ENCODE data around the gene MPEG1.

Gene MPEG1

DNA sequence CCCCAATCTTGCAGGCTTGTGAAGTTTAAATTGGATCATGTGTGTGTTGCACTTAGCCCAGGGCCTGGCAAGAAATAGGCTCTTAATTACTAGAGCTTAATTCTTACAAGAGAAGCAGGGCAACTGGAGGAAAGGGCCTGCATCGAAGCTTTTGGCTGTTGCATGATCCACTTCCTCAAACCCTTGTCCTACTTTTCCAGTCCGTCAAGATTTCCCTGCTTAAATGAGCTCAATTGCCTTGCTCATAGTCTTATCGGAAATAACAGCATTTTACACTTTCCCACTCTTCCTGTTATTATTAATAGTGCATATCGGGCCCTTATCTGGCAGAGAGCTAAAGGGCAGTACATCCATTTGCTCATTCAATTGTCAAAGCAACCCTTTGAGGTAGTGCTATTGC, 22.7 kb downstream of the MPEG1 start:
- DNase-seq (ENCODE audit: low read depth, low spot score), result no peak

DNA sequence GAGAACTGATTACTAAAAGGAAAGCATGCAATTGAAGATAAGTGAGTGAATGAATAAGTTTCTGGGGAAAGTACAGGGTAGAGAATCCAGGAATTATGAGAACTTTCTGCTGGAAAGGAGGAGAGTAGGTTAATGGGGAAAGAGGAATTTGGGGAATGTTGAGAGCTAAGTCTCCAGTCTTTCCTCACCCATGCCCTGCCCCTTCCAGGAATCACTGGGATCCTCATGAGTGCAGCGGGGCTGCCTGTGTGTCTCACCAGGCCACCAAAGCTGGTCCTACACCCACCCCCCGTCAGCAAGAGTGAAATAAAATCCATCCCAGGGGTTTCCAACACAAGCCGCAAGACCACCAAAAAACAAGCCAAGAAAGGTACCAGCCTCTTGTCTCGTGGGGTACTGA, 23.8 kb downstream of the MPEG1 start:
- no peak for DNase-seq (ENCODE audit: low read depth, low spot score)

DNA sequence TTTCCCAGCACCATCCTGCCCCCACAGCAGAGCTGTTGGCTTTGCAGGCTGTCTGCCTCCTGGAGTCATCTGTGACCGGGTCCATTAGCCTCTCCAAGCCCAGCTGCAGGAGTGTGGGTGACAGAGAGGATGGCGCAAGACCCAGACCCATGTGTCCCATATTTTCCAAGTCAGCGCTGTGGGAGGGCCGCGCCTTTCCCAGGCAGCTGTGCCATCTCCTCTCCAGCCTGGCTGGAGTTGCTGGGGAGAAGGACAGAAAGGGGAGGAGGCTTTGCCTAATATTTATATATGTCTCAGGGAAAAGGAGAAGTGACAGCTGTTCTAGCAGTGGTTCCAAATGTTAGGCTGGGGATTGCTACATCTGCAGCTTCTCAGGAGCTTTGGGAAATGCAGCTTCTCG, 25.1 kb downstream of the MPEG1 start:
- no peak for DNase-seq (ENCODE audit: low read depth, low spot score)

DNA sequence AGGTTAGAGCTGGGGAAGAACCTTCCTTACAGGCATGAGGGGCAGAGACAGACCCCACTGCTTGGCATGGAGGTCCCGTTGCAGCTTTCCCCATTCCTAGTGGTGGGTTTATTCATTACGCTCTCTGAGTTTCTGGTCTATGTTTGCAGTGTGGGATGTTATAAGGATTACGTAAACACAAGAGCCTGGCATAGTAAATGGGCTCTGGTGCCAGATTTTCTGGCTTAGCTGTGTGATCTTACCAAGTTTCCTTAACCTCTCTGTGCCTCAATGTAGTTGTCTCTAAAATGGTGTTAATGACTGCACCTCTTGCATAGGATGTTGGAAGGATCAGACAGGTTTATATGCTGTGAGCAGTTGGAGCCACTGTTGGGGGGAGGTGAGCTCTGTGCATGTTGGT, 25.7 kb downstream of the MPEG1 start:
- DNase-seq (ENCODE audit: low read depth, low spot score), result no peak

DNA sequence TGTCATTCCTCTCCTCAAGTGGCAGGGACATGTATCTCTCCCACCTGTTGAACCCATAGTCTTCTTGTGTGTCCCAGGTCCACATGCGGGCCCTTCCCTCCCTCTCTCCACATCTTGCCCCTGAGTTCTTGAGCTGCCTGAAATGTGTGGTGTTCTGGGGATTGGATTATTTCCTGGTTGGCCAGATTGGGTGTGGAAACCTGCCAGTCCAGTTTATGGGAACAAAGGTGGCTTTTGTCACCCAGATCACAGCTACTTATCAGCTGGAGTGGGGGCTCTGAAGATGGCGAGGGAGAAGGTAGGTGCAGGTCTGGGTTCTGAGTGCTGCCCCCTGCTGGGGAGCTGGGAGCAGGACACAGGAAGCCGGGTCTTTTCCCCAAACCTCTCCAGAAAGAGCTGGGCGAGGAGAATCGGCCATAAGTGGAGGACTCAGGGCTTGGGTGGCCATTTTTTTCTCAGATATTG, 26.6 kb downstream of the MPEG1 start:
- no peak for DNase-seq (ENCODE audit: low read depth, low spot score)

DNA sequence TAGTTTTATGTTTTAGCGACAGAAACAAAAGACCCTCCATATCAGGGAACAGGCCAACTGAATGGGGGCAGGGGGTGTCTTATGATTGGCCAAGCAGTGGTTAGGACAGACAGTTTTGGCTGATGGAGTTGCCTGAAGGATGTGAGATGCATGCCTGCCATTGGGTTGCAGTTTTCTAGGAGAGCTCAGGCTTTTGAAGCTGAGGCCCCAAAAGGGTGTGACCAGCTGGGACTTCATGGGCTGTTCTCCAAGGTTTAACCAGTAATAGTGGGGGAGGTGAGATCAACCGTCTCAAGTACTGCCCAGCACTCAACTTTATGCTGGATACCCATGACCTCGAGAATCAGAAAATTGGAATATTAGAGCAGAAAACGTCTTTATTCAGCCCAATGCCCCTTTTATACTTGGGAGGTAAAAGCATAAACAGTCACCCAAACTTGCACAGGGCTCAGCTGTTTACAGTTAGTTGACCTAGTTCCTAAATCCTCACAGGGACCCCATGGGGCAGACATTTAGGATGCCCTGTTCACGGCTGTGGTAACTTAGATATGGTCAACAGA, 27.3 kb downstream of the MPEG1 start:
- DNase-seq (ENCODE audit: low read depth, low spot score), result no peak

DNA sequence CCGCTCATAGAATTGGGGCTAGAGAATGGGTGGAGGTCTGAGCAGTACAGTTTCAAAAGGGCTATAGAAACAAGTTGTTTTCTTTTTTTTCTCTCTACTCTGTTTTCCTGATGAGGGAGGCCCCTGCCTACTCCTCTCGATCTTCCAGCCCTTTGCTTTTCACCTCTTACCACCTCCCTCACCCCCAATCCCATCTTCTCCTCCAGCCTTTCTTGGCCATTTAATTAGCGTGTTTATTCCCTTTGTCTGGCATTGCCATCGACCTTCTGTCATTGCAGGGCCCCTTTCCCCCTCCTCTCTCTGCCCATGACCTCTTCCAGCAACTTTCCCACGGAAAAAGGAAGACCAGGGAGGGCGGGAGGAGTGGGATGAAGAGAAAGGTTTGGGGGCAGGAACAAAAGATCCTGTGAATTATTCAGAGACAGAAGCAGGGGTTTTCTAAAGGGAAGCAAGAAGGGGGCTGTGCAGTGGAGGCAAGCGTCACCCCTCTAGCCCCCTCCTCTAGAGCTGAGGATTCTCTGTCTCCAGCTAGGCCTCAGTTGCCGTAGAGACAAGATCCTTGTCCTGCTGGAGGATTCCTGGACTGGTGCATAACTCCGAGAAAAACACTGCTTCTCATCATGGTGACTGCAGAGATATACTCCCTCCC, 27.9 kb downstream of the MPEG1 start:
- DNase-seq (ENCODE audit: low read depth, low spot score), result no peak

DNA sequence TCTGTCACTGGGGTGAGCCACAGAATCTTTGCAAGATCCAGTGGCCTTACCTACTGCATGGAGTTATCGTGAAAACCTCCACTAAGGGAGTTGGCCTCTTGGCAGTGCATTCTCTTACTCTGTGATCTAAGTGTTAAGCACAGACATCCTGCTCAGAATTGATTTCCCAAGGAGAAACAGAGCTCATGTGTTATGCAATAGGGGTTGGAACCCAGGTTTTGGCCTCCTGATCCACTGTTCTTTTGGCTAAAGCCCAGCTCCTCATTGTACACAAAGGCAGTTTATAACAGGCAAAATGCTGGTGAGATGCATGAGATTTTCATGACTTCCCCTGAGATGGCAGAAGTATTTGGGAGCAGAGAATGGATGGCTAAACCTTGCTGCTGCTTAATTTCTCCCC, 29.0 kb downstream of the MPEG1 start:
- DNase-seq (ENCODE audit: low read depth, low spot score), result no peak

DNA sequence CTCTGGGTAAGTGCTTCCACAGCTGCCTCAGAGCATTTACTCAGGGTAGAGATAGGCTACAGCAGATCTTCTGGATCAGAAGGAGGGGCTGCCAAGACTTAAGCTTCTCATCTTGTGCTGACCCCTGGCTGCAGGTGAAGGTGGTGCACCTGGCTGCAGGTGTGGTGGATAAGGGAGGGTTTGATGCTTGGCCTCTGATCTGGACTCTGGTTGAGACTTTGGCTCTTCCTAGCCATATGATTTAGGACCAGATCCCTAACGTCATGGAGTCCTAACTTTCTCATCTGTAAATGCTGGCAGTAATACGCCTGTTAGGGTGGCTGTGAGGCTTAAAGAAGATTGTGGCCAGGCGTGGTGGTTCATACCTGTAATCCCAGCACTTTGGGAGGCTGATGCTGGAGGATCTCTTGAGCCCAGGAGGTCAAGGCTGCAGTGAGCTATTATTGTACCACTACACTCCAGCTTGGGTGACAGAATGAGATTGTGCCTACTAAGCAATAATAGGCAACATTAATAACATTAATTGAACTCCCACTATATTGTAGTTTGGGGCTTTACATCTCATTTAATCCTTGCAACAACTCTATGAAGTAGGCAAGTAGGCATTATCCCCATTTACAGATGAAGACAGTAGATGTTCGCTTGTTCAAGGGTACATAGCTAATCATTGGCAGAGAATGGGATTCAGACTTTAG, 30.1 kb downstream of the MPEG1 start:
- no peak for DNase-seq (ENCODE audit: low read depth, low spot score)

DNA sequence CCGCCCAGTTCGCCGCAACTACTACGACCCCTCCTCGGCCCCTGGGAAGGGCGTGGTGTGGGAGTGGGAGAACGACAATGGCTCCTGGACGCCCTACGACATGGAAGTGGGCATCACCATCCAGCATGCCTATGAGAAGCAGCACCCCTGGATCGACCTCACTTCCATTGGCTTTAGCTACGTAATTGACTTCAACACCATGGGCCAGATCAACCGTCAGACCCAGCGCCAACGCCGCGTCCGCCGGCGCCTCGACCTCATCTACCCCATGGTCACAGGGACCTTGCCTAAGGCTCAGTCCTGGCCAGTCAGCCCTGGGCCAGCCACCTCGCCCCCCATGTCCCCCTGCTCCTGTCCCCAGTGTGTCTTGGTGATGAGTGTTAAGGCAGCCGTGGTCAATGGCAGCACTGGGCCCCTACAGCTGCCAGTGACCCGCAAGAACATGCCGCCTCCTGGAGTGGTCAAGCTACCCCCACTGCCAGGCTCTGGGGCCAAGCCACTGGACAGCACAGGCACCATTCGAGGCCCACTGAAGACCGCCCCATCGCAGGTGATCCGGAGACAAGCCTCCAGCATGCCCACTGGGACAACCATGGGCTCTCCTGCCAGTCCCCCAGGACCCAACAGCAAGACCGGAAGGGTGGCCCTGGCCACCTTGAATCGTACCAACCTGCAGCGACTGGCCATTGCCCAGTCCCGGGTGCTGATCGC, 30.8 kb downstream of the MPEG1 start:
- DNase-seq (ENCODE audit: low read depth, low spot score), result no peak

DNA sequence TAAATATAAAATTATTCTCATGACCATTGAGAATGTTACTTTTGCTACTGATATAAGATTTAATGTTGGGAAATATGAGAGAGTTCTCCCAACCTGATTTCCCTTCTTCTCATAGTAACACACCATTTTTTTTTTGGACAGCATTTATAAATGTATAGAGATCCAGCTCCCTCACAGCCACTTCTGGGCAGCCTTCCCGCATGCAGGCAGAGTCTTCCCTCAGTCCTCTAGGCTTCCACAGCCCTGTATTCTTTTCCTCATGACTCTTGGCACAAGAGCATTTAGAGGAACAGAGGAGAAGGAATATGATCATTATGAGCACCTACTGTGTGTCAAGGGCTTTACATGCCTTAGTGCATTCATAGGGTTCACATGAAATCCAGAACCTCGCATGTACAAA, 31.8 kb downstream of the MPEG1 start:
- DNase-seq (ENCODE audit: low read depth, low spot score), result no peak

DNA sequence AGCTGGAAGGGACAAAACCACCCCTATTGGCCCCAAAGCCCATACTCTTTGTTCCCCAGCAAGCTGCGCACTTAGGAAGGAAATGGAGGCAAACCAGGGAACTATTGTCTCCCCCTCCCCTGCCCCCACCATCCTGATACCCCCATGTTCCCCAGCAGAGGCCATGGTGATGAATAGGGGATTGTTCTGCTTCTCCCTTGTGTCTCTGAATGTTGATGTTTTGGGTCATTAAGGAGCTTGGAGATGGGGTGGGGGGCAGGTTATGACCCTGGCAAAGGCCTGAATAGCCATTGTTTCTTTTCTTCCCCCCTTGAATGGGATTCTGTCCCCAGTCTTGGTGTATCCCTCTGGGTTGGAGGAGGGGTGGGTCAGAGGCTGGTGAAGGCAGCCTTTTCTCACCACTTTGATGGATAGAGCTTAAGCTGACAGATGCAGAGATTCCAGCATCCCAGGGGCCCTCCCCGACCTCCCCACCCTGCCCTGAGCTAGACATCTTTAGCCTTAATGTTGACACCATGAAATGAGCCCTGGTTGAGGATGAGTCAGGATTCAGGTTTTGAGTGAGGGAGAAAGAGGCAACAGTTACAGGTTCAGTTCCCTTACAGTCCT, 32.5 kb downstream of the MPEG1 start:
- DNase-seq (ENCODE audit: low read depth, low spot score), result no peak

DNA sequence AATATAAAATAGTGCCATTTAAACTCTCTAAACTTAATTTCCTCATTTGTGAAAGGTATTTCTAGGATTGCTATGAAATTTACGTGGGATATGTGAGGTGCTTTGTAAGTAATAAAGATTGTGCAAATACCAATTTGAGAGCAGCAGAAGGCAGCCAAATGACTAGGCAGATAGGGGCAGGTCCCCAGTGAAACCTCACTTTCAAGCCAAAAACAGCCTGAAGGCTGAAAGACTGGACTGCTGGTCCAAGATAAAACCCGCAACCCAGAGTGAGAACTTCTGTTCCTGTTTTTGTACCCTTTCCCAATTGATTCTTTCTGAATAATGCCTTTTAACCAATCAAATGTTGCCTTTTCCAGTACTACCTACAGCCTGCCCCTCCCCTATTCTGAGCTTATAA, 33.6 kb downstream of the MPEG1 start:
- no peak for DNase-seq (ENCODE audit: low read depth, low spot score)

DNA sequence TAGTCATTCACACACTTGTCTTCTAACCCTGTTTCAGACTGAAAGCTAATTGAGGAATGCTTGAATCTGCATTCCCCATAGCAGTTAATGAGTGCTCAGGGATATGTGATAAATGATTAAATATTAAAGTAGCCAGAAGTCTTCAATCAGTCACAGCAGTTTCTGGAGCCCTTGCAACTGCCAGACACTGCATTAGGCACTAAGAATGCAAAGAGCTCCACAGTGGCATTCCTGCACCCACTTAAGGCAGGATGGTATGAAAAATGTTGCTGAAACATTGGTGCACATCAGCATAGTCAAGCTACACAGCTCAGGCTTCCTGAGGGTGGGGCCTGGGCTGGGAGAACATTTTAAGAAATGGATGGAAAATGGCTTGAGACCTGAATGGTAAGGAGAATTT, 34.3 kb downstream of the MPEG1 start:
- DNase-seq (ENCODE audit: low read depth, low spot score), result no peak

DNA sequence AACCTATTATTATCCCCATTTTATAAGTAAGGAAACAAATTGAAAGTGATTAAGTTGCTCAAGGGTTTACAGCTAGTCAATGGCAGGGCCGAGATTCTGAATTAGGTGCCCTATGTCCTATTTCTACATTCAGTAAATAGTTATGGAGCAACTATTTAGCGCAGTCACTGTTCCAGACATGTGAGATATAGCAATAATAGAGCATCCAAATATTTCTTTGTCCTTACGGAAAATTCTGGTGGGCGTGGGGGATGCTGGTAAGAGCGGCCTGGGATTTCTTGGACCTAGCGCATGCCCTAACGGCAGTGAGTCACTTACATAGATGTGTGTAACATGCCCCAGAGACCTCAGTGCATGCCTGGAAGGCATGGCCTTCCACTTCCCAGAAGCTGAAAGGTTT, 36.4 kb downstream of the MPEG1 start:
- DNase-seq (ENCODE audit: low read depth, low spot score), result no peak

DNA sequence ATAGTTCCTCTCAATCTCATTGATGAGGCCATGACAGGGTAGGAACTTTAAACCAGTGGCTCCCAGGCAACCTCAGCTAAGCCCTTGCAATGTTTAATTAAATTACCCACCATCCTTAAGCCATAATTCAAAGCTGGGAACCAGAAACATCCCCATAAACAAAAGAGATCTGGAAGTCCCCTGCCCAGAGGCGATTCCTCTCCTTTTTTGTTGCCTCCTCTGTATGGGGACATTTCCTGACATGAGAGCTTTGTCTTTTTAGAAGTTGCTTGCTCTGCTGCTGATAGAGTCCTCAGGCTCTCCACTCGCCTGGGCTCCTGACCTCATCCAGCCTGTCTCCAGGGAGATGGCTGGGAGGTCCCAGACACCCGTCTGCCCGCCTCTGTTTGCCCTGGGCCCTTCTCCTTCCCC, 37.6 kb downstream of the MPEG1 start:
- no peak for DNase-seq (ENCODE audit: low read depth, low spot score)

DNA sequence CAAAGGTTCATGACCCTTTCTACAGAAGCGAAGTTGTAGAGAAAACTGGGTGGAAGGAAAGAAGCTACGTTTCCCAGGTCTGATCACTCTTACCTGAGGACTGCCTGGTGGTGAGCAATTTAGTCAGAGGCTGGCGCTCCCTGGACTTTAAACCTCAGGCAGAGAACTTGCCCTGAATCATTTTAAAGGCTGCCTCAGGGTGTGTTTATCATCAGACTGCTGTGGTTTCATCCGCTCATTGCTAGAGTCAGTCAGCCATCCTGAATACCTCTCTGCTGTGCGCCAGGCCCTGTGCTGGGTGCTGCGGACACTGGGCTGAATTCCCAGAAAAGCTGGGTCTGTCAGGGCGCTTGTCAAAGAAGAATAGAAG, 38.1 kb downstream of the MPEG1 start:
- DNase-seq (ENCODE audit: low read depth, low spot score), result no peak

DNA sequence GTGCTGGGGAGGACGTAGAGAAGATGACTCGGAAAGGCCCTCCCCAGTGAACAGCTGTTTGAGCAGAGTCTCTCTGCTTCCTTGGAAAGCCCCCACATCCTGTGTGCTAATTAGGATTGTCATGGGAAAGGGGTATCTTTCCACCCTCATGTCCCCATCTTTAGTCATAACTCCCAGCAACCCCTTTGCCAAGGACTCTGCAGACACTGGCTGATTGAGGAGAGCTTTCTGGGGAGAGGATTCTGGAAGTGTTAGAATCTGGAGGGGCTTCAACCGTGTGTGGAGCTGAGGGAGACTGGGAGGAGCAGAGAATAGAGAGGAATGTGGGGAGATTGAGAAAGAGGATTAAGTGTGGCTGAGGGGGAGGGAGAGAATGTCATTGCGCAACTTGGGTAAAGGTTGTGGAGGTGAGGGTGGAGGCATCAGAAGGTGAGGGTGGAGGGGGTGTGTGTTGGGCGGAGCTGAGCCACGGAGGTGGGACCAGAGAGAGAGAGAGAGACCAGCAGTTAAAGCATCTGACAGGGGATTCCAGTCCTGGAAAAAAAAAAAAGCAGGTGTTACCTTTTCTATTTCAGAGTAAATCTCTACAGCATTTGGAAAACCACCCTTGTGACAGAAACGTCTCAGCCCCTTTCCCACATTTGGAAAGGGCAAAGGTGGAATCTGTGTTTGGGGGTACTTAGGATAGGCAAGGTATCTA, 38.6 kb downstream of the MPEG1 start:
- DNase-seq (ENCODE audit: low read depth, low spot score), result no peak

DNA sequence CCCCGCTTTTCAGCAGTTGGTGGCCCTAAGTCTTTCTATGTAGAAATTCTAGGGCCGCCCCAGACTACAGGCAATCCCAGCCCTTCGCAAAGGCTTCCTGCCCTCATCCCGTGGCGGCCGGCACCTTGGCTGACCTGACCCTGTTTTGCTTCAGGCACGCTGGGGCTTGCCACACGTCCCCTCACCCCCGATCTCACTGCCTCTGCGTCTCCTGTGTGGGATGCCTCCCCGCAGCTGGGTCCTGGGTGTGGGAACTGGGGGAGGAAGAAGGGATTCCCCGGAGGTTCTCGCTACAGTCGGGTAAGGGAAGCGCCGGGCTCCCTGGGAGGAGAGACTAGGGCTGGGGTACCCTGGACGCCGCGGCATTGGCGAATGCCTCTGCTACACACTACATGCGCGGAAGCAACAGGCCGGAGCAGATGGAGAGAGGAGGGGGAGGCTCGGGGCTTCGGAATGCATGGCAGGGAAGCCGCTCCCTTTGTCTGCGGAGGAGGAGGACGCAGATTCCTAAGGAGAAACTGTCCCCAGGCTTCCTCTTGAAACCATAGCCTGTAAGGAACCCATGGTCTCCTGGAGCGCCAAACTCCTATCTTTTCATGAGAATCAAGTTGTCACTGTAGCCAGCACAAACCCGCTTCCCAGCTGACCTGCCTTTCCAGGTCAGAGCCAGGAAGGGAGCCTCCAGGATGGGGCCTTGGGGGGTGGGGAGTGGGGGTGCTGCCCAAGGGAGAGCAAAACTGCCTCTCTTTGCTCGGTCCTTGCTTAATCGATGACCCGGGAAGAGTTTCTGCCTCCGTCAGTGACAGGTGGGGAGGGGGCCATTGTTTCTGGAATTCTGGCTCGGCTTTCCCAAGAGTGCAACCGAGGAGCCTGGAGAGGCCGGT, 39.4 kb downstream of the MPEG1 start:
- DNase-seq (ENCODE audit: low read depth, low spot score), result no peak

DNA sequence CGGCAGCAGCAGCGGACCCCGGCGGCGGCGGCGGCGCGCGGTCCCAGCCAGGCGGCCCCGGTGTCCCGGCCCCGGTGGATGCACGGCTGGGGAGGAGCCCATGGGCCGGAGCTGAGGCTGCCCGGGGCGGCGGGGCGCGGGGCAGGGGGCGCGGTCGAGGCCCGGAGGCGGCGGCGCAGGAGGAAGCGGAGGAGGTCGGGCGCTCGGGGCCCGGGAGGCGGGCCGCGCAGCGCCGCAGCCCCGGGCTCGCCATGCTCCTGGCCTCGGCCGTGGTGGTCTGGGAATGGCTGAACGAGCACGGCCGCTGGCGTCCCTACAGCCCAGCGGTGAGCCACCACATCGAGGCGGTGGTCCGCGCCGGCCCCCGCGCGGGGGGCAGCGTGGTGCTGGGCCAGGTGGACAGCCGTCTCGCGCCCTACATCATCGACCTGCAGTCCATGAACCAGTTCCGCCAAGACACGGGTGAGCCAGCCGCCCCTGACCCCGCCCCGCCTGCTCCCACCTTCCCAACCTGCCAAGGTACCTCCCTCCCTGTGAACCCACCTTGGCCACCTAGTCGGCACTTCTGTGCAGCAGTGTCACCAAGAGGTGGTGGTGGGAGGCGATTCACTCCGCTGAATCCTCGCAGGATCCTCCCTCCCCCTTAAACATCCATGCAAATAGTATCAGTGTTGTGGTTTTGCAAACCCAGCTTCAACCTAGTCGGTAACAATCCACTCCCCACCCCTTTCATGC, 40.2 kb downstream of the MPEG1 start:
- DNase-seq (ENCODE audit: low read depth, low spot score), result no peak

Measured in activated naive CD8-positive, alpha-beta T cell treated with anti-CD3 and anti-CD28 coated beads, Interleukin-2, amount 50 U/mL, for 16 hours (primary cell).